CD4-positive, alpha-beta T cell treated with Interleukin-1 beta for 1 hour (primary cell): Measurements from ENCODE around the gene SCFD2.
"Not testable (repeated sequence)": the region's sequence is repeated elsewhere in the genome, so short reads cannot be mapped to it uniquely, and the experiment has no call there.

Experiments used
- DNase-seq, 2 donors: peaks; one replicate each; pipeline ENCODE4 v3.0.0-alpha.2; 2020 to 2022

SCFD2 gene

DNA sequence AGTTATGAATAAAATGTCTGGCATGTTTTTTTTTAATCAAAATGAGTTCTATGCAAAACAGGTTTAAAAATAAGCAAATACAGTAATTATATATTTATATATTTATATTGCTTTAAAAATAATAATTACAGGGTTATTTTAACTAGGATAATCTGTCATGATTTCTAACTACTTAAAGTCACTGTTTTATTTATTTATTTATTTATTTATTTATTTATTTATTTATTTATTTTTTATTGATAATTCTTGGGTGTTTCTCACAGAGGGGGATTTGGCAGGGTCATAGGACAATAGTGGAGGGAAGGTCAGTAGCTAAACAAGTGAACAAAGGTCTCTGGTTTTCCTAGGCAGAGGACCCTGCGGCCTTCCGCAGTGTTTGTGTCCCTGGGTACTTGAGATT is 129.2 kb downstream of the SCFD2 start:
- DNase-seq: not testable (repeated sequence)

DNA sequence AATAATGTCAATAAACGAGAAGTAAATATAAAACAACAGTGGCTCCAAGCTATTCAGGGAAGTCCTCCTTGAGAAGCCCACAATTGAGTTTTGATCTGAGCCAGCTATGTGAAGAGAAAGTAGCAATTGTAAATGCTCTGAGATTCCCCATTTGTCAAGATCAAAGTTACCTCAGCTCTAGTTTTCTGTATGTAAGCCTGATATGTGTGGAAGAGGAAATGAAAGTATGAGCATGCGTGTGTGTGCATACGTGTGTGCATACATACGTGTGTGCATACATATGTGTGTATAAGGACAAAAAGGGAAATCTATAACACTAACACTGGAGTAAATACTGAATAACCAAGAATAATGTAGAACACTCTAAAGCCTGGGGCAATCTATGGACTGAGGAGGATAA is 130.3 kb downstream of the SCFD2 start:
- DNase-seq: no peak

DNA sequence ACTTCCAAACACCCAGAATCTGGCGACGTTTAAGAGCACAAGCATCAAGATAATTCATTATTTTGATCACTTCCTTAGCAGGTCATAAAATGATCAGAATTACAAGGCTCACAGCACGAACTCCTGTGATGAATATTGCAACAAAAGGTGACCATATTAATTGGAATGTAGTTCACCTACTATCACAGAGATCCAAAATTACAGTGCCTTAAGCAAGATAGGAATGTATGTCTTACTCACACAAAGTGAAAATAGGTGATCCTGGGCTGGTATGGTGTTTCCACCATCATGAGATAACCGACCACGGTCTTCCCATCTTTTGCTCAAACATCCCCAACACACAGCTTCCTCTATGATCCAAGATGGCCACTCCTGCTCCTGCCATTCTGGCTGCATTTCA is 131.2 kb downstream of the SCFD2 start:
- no peak for DNase-seq

DNA sequence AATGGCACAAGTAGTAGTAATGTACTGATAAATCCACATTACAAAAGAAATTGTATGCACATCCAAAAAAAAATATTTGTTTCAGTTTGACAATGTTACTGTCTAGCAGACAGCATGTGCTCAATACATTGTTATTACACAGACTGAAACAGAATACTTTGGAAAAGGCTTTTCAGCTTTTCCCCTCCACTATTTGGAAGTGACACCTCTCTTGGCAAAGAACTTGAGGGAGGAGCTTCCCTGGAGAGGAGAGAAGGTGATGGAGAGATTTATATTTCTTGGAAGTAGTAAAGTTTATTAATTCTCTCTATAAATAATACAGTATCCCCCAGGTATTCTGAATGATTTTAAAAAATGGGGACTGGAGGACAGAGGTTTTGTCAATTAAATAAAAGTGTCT is 131.8 kb downstream of the SCFD2 start:
- DNase-seq: no peak

DNA sequence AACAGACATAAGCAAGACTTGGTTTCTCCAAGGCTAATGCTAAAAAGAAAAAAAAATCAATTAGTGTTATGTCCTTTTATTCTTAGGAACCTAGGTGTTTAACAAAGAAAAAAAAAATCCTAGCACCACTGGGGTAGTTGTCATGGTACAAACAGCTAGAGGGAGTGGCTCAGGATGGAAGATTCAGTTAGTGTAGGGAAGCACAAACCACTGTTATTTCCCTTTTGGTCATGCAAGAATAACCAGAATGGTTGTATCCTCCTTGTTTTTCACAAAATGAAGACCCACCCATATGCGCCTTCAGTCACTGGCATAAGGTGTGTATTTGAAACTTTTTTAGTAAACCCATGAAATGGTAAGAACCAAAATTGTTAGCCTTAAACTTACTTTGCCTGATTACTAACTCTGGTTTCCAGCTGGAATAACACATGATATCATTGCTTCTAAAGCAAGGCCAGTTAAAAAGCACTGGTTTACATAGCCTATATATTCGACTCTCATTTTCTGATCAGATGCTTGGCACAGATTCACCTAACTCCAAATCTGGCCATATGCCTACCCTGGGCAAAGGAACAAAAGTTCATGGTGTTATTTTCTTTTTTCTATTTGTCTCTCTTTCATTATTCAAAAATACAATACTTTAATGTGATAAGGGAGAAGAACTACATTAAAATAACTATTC is 132.6 kb downstream of the SCFD2 start:
- no peak for DNase-seq

DNA sequence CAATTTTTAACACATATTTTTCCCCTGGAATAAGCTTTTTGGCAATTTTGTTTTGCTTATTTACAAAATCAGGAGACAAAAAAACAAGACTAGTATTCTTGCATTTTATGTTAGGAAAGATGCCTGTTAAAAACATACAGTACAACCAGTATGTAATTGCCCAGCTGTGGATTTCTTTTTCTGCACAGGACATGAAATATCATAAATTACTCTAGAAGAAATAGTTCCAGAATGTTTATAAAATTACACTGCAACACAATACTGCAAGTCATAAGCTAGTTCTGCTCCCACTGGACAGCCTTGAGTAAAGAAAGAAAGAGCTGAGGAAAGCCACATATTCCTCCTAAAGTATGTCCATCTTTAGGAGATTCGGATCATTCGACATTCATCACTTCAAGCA is 133.5 kb downstream of the SCFD2 start:
- no peak for DNase-seq

DNA sequence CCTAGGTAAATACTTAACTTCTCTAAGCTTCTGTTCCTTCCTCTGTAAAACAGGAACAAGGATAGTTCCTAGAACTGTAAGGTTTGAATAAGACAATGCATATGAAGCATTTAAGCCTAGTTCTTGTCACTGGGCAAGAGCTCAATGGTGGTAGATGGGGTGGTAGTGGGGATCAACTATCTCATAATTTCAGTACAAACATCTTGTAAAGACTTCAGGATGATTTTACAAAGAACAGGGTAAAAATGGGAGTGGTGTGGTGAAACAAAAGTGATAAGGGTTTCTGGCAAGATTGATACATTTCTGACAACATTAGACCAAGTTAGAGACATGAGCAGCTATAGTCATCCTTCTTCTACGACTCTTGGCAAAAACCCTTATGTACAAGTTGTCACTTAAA is 137.8 kb downstream of the SCFD2 start:
- no peak for DNase-seq

DNA sequence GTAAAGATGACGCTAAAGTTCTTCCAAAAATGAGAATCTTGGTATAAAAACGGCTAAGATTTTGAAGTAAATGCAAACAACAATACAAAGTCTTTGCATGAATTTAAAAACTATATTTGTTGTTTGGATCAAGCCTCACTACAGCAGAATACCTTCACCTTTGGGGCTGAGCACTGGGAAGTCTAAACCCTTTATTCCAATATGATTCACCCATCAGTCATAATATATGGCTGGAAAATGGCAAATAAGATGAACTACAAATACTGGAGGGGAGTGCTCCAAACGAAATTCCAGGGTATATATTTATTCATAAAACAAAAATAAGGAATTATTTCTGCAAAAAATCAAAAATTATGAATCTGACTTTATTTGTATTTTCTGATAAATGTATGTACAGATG is 138.4 kb downstream of the SCFD2 start:
- no peak for DNase-seq

DNA sequence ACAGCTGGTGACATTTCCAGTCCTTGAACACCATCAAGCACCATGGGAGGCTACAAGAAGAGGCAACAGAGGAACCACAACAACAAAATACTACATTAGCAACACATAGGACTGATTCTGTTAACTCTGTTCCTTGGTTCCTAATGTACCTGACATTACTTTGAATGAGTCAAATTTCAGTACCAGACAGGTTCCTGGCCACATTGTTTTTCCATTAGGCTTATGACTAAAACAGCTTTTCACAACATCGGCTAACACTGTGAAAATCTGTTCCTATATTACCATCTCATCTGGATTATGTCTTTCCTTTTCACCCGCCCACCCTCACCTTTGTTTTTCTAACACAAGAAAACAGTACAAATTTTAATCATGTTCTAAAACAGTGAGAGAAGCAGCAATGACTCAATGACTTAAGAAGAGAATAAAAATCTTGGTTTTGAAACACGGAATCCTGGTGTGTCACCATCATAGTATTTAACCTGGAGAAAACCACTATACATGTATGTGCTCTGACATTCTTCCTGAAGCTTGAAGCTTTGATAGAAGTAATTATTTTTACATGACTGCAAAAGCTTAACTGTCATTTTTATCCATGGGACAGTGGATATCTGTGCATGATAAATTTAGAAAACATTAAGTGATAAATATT is 143.9 kb downstream of the SCFD2 start:
- no peak for DNase-seq

DNA sequence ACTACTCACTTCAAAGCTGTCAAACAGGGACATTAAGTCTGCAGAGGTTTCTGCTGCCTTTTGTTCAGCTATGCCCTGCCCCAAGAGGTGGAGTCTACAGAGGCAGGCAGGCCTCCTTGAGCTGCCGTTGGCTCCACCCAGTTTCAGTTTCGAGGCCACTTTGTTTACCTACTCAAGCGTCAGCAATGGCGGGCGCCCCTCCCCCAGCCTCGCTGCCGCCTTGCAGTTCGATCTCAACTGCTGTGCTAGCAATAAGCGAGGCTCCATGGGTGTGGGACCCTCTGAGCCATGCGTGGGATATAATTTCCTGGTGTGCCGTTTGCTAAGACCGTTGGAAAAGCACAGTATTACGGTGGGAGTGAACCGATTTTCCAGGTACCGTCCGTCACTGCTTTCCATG is 146.7 kb downstream of the SCFD2 start:
- DNase-seq: not testable (repeated sequence)

DNA sequence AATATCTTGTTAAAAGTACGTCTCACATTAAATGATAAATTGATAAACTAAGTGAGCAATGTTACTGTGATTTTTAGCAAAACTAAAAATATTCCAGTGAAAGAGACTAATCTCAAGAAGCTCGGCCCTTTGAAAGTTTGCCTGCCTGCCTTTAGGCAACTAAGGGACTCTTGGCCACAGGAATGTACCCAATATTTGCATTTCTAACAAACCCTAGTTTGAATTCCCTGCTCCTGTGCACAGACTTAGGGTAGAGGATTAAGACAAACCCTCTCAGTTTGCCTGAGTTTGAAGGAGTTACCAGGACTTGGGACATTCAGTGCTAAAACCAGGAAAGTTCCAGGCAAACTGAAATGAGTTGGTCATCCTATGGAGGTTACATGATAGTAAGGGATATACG is 157.1 kb downstream of the SCFD2 start:
- no peak for DNase-seq

DNA sequence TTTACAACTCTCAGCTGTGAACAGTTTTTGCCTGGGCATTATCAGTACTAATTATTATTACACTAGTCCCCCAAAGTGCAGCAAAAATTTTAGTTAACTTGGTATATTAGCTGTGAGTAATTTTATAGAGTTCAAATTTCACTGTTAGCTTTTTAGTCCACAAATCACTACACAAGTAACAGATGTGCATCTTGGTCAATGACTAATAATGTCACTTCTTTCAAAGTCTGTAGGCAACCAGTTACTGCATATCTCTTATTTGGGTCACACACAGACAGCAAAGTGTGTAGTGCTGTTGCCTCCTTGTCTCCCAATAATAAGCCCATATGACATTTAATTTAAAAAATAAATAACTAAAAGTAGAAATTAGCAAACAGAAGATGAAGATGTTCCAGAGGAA is 159.9 kb downstream of the SCFD2 start:
- DNase-seq: no peak

DNA sequence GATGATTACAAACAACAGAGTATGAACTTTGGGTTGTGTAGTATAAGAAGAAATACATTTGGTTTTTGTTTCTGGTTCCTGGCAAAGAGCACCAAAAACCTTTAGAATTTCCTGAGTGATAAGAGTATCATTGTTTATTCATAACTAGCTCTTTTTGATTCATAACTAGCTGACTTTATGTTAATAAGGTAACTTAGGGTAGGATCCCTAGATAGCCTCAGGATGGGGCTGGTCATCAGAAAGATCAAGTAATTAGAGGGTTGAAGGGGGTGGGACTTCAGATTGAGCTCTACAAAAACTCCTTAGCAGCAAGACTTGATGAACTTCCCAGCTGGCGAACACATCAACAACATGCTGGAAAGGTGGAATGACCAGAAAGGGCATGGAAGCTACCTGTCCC is 166.5 kb downstream of the SCFD2 start:
- no peak for DNase-seq

DNA sequence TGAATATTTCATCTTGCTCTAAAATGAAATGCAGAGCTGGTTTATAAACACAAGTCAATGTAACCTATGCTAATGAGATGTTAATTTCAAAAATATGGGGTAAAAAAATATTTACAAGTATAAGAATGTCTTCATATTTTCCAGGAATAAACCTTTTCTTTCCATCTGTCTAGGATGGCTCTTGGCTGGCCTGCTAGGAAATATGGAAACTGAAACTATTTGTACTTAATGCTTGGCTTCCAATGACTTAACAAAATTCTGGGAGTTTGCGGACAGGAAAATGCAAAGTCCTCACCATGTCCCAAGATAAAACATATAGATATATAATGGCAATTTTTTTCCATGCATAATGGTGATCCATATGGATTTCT is 168.1 kb downstream of the SCFD2 start:
- no peak for DNase-seq

DNA sequence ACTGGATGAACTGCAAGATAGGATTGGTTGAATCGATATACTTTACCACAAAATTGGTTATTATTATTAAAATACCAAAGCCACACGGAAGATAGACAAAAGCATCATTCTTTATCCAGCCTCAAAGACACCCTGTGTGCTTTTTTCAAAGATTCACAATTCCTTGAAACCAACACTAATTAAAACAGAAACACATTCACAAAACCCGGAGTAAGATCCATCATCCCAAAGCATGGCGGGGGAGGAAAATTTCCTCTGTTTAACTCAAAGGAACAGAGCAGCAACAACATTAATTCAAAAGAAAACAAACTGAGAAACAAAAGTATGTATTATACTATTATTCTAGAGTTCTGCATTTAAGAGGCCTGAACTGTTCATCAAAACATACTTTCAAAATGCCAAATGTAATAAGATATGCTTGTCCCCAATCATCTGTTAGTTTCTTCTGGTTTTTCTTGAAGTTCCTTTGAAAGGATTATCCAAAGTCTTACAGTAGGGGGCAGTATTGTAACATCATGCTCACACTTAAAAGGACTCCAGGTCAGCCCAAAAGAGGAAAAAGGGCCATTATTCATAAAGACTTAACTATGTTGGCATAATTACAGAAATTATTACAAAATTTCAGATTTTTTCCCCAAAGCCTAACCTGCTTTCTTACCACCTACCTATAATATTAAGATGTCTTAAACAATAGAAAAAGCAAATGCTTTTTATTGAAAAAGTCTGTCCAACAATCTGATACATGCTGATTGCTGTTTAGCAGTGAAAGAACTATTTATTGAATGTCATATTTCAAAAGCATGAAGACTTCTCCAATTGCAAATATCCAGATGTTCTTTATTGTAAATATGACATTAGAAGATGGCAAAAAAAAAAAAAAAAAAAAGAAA is 168.7 kb downstream of the SCFD2 start:
- DNase-seq: peak in 1 of 2 donors; percentile 61

DNA sequence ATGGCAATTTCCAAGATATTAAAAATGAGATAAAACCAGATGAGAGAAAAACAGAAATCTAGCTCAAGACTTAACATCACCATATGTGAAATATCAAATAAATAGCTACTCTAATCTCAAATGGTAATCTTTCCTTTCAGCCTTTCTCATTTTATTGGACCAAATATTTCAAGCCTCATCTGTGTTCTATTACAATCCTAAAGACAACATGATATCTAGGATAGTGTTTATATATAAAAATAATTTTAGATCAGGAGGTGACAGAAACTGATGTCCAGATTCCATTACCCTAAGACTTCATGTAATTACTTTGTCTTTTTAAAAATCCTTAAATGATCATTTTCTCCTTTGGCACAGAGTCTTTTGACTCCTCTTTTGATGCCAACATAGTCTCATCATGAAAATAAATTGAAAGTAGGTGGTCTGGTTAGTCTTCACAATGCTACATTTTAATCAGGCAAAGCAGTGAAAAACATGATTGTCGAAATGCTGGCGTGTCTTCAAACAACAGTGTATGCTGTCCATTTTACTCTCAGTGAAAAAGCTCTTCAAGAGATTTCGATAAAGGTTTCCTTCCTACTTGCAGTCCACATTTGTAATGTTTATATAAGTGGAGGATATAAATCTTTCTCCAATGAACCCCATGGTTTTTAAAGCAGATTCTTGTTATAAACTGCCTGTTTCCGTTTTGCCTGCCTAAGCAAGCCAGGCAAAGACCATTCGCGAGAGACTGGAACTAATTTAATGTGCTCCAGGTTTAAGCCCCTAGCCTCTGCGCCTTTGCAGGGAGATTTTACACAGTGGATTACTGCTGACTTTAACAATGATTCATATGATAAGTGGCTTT is 169.8 kb downstream of the SCFD2 start:
- no peak for DNase-seq

DNA sequence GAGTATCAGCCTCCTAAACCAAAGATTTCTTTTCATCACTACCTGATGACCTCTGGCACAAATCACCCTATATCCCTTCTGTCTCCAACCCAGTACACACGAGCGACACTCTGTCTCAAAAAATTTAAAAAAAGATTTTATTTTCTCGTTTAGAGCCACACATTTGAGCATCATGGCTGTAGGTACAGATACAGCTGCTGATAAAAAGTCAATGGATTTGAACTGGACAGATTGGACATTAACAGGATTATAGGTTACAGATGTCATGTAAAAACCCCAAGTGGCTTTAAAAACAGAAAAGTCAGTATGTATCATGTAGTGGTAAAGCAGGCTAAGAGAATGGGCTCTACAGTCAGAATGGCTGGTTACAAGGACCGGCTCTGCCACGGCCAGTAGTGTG is 171.1 kb downstream of the SCFD2 start:
- no peak for DNase-seq

DNA sequence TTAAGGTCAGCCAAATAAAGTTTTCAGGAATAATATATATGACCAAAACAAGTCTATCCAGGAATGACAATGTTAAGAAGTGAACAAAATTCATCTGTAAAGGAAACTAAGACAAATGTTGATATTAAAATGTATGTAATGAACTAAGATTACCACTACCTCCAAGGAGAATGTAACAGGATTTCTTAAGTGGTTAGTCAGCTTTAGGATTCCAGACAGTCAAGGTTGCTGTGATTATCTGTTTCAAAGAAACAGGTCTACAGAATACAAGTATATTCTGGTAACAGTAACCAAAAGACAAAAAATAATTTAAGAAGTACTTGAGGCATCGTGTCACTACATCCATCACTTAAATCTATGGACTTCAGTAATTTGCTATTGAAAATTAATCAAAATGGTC is 172.8 kb downstream of the SCFD2 start:
- no peak for DNase-seq

DNA sequence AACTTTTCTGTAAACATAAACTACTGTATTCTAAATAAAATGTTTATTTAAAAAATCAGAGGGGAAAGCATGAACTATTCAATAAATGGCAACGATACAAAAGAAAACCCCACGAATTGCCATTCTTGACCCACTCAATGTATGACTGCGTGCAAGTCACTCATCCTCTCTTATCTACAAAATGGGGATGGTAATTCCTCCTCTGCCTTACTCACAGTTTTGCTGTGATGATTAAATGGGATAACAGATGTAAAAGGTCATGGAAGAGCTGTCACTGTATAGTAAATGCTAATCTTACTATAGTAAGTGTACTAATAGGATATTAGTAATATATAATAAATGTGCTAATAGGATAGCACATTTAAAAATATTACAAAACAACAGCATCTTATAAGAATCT is 173.4 kb downstream of the SCFD2 start:
- no peak for DNase-seq

DNA sequence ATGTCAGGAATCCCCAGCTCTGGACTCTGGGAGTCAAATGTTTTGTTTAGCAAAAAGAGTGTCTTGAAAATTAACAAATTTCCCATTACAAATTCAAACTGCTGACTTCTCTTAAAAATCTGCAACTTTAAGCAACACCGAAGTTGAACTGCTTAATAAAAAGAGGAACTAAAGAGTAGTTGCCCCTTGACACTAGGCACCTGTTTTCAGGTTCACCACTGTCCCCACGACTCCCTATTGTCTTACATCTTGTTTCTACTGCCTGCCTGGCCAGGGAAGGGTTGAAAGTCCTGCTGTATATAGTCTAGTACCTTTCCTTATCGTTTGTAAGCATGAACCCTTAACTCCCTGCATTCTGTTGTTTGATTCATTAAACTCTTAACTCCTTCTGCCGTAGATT is 173.9 kb downstream of the SCFD2 start:
- no peak for DNase-seq

DNA sequence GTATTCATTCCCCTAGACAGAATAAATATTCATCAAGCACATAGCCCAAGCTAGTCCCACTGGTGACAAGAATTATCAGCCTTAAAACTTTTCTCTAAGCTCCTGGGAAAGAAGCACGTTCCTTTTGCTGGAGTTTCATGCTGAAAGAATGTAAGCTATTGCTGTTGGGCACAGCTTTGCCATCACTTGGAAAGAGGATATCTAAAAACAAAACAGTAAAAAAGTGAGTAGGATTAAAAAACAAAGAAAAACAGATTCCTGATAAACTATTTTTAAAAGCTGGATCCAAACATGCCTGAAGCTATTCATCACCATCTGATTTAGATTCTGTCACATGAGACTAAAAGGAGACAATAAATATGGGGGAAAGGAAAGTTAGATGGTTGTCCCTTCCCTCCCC is 176.8 kb downstream of the SCFD2 start:
- DNase-seq: no peak

DNA sequence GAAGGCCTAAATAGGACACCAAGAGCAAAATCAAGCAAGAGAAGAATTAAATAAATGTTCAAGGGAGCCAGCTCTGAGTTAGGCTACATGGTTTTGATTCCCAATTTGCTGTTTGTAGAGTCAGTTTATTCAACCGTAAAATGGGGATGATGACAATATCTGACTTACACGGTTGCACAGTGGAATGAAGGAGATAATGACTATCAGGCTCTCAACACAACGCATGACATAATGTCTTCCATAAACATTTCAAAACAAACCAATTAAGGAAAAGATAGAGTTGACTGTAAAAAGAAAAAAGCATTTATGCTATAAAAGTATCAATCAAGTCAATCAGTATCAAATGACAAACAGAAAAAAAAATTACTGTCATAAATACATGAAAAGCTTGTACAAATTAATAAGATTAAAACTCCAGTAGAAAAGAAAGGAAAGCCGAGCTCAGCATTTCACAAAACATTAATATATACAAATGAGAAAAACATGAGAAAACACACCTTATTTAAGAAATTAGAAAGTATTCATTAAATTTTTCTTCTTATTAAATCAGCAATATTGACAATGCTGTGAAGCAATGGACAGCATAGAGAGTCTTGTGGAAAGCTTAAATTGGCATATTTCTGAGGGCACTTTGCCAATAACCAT is 179.0 kb downstream of the SCFD2 start:
- no peak for DNase-seq
